SKM-1 (cell line): ENCODE measurements around the gene PFKFB3.
"Not testable (repeated sequence)": the region's sequence is repeated elsewhere in the genome, so short reads cannot be mapped to it uniquely, and the experiment has no call there.

Source experiments
- DNase-seq: peaks from one replicate; lab custom pipeline; 2025; ENCODE audit not compliant: unreplicated experiment; lab: John Stamatoyannopoulos, UW

PFKFB3 gene

GRCh38 chr10:6177880-6178281, 24.9 kb upstream of the PFKFB3 start:
- no peak for DNase-seq

GRCh38 chr10:6178581-6178980, 24.2 kb upstream of the PFKFB3 start:
- DNase-seq, result no peak

GRCh38 chr10:6179078-6179477, 23.7 kb upstream of the PFKFB3 start:
- no peak for DNase-seq

- DNase-seq, result no peak
These were observed 22.1 kb upstream of the PFKFB3 start for GRCh38 chr10:6180480-6181110.

GRCh38 chr10:6181249-6181648, 21.5 kb upstream of the PFKFB3 start:
- DNase-seq, result no peak

- DNase-seq, result no peak
These were observed 20.2 kb upstream of the PFKFB3 start for GRCh38 chr10:6182454-6183098.

- no peak for DNase-seq
These were observed 17.6 kb upstream of the PFKFB3 start for GRCh38 chr10:6185039-6185716.

GRCh38 chr10:6186894-6187256, 15.9 kb upstream of the PFKFB3 start:
- no peak for DNase-seq

- no peak for DNase-seq
These were observed 15.5 kb upstream of the PFKFB3 start for GRCh38 chr10:6187278-6187677.

- not testable (repeated sequence) for DNase-seq
These were observed 12.7 kb upstream of the PFKFB3 start for GRCh38 chr10:6190033-6190432.

- DNase-seq, result no peak
These were observed 11.6 kb upstream of the PFKFB3 start for GRCh38 chr10:6191147-6191546.

GRCh38 chr10:6191569-6191968, 11.2 kb upstream of the PFKFB3 start:
- DNase-seq, result no peak

- not testable (repeated sequence) for DNase-seq
These were observed 9.4 kb upstream of the PFKFB3 start for GRCh38 chr10:6193342-6193741.

GRCh38 chr10:6194311-6194710, 8.4 kb upstream of the PFKFB3 start:
- DNase-seq, result no peak

- no peak for DNase-seq
These were observed 7.4 kb upstream of the PFKFB3 start for GRCh38 chr10:6195376-6195775.

GRCh38 chr10:6195846-6196245, 6.9 kb upstream of the PFKFB3 start:
- DNase-seq, result no peak

- not testable (repeated sequence) for DNase-seq
These were observed 6.2 kb upstream of the PFKFB3 start for GRCh38 chr10:6196524-6196923.

GRCh38 chr10:6197321-6197720, 5.4 kb upstream of the PFKFB3 start:
- DNase-seq, result no peak

- DNase-seq, result no peak
These were observed 4.6 kb upstream of the PFKFB3 start for GRCh38 chr10:6198171-6198570.

GRCh38 chr10:6199131-6199733, 3.5 kb upstream of the PFKFB3 start:
- DNase-seq, result no peak

- DNase-seq, result no peak
These were observed 2.3 kb upstream of the PFKFB3 start for GRCh38 chr10:6200440-6200733.
